HG02973 (cell line): ENCODE measurements around the gene MAP3K20.
A peak's percentile ranks its signal among the peaks of the same experiment; 100 is the strongest.
"Not testable (repeated sequence)": the region's sequence is repeated elsewhere in the genome, so short reads cannot be mapped to it uniquely, and the experiment has no call there.

Experiments used
- ATAC-seq: cut with Tn5 transposase; IDR thresholded peaks from one replicate; pipeline ENCODE4 v1.9.1; 2021; ENCODE audit warnings: moderate library complexity; ENCODE audit not compliant: unreplicated experiment

MAP3K20 gene

DNA sequence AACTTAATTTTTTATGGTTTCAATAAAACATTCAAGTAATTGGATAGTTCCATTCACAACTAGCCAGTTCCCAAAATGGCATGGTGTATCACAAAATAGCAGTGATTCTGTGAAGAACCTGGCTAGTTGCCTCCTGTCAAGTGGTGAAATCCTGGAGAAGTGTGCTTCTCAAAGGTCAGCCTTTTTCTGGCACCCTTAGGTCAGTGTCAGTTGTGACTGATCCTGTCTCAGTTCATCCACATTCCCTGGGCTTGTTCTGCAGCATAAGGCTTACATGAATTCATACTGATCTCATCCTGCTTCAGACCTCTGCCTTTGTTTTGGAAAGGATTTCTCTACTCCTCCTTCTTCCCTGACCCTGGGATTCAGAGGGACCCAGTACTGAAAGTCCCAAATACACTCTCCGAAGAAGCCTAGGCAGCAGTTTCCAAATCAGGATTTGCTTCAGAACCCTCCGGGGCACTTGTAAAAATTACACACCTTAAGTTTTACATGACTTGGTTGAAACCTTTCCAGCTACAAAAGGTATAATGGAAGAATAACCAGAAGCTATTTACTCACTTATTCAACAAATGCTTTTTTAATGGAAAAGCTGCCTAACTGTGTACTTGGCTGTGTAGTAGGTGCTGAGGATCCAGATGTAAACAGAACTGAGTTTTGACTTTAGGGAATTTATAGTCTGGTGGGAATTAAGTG lies 11.0 kb downstream of the MAP3K20 start:
- ATAC-seq, result no peak

DNA sequence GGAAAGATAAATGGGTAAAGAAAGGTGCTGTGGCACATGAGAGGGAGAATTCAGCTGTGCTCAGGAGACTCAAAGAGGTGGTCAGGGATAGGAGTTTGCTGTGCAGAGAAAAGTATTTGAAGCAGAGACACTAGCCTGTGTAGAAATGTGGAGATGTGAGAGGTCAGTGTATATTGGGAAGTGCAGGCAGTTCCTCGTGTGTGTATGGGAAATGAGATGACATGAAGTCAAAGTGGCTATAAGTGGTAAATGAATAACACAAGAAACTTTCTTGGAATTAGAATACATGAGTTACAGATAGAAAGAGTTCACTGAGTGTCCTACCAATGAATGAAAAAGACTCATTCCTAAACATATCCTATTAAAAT lies 11.6 kb downstream of the MAP3K20 start:
- no peak for ATAC-seq

DNA sequence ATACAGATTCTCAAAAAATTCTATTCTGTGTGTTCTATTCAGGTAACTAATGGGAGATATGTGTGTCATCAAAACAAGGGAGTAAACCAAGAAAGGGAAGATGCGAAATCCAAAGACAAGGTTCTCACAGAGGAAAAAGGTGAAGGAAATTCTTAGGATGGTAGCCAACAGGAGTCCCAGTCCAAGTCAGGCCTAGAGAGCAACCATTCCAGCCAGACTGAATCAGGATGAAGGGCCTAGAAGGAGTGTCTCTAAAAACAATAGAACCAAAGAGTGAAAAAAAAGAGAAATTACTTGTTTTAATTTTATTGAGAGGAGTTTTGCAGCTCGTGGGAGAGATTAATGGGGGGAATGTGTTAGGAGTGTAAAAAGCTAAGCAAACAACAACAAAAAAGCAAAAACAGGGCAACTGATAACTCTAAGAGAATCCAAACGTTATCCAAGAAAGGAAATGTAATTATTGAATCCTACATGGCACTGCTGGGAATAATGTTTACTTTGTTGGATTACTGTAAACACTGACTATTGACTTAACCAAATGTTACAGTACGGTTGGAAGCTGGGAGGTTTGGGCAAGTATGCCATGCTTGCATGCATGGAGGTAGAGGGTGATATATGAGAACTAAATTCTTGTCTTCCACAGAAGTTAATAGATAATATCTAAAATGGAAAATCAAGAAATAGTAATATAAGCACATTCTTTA lies 12.3 kb downstream of the MAP3K20 start:
- no peak for ATAC-seq

GRCh38 chr2:173090276-173090877 lies 14.7 kb downstream of the MAP3K20 start:
- no peak for ATAC-seq

DNA sequence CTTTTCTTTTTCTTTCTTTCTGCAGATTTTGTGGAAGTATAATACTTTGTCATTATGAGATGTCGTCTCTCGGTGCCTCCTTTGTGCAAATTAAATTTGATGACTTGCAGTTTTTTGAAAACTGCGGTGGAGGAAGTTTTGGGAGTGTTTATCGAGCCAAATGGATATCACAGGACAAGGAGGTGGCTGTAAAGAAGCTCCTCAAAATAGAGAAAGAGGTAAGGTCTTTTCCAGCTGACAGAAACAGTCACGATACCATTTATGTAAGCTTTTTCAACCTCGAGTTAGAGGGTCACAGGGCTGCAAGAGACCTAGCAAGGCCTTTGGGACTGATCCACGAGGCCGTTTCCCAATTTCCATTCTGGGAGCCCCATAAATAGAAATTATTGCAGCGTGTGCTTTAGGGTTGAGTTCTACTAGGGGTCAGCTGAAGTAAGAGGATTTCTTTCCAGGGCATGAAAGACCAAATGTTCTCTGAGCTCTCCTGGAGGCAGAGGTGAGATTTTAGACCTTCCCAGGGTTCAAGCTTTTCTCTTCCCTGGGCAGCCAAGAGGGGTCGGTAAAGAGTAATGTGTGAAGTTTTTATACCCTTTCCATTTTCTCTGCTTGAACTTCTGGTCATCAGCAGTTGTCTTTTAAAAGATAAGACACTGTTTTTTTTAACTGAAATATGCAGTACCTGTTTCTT lies 15.5 kb downstream of the MAP3K20 start:
- no peak for ATAC-seq

- ATAC-seq, result no peak
Measured at GRCh38 chr2:173091910-173092309, 16.3 kb downstream of the MAP3K20 start.

GRCh38 chr2:173092844-173093402 lies 17.3 kb downstream of the MAP3K20 start:
- no peak for ATAC-seq

DNA sequence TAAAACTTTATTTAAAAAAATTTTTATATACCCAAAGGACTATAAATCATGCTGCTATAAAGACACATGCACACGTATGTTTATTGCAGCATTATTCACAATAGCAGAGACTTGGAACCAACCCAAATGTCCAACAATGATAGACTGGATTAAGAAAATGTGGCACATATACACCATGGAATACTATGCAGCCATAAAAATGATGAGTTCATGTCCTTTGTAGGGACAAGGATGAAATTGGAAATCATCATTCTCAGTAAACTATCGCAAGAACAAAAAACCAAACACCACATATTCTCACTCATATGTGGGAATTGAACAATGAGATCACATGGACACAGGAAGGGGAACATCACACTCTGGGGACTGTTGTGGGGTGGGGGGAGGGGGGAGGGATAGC lies 18.0 kb downstream of the MAP3K20 start:
- not testable (repeated sequence) for ATAC-seq

DNA sequence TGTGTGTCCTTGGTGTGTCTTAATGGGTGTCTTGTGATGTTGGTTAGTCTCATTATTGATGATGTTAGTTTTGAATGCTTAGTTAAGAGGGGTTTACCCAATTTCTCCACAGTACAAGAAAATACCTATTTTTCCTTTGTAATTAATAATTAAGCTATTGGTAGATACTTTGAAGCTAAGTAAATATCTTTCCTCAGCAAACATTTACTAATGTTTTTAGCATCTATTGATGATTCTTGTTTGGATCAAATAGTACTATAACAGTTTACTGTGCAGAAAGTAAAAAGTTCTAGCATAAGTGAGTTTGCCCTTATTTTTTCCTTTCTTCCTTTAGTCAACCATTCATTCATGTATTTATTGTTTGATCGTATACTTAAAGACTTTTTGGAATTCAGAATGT lies 19.1 kb downstream of the MAP3K20 start:
- no peak for ATAC-seq

DNA sequence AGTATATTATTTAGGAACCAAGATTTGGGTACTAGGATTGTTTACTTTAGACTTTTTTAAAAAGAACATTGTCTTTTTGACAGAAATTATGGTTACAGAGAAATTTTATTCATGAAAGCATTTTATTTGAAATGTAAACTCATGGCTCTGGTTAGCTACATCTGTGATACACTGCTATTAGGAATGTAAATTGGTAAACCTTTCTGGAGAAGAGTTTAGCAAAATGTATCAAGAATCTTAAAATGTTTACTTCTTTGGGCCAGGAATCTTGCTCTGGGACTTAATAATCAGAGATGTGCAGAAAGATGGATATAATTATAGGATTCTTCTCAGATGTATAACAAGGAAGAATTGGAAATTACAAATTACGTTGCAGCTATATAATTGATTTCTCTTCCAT lies 19.7 kb downstream of the MAP3K20 start:
- no peak for ATAC-seq

DNA sequence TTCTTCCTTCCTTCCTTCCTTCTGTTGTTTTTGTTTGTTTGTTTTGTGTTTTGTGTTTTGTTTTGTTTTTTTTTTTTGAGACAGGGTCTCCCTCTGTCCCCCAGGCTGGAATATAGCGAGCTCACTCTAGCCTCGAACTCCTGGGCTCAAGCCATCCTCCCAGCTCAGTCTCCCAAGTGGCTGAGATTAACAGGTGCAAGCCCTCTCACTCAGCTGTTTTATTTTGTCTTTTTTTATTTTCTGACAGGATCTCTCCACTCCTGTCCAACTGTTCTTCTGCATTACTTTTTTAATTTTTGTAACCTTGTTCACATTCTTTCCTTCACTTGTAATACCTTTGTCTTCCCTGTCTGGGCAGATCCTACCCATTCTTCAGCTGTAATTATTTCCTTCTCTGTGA lies 23.6 kb downstream of the MAP3K20 start:
- ATAC-seq, result no peak

DNA sequence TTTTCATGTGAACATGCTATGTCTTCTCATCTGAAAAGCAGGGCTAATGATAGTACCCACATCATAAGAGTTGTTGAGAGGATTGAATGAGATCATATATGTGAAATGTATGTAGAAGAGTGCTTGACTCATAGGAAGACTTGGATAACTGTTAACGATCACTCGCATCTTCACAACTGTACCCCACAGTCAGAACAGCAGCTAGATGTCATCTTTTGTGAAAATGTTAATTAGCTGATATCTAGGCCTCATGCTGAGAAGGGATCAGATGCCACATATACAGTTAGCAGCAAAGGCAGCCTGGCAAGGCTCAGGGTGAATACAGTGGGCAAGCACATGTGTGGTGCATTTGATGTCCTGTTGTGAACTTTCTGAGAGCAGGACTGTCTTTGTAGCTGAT lies 24.2 kb downstream of the MAP3K20 start:
- ATAC-seq, result no peak

DNA sequence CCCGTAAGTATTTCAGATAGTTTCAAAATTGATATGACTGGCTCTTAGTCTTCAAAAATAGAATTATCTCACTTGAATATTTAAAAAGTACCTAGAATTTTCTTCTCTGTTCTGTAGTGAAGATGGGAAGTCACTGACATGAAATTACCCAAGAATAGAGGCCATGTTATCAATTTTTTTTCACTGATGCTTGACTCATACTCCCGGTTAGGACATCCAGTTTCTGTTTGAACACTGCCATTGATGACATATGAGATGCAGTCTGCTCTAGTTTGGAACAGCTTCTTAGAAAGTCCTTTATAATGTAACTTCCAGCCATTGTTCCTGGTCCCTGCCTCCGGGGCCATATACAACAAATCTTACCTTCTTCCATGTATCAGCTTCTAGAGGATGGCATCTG lies 26.0 kb downstream of the MAP3K20 start:
- ATAC-seq, result peak; percentile 74

DNA sequence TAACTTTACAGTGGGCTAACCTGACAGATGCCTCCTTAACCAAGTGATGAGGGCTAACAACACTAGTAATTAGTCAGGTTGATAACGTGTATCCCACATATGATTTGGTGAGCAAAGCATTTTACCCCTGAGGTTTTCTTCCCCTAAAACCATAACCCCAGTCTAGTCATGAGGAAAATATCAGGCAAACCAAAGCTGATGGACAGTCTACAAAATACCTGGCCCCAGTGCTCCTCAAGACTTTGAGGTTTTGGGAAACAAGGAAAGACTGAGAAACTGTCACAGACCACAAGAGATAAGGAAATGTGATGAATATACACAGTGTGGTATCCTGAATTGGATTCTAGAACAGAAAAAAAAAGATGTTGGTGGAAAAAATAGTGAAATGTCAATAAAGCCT lies 28.5 kb downstream of the MAP3K20 start:
- ATAC-seq, result no peak

DNA sequence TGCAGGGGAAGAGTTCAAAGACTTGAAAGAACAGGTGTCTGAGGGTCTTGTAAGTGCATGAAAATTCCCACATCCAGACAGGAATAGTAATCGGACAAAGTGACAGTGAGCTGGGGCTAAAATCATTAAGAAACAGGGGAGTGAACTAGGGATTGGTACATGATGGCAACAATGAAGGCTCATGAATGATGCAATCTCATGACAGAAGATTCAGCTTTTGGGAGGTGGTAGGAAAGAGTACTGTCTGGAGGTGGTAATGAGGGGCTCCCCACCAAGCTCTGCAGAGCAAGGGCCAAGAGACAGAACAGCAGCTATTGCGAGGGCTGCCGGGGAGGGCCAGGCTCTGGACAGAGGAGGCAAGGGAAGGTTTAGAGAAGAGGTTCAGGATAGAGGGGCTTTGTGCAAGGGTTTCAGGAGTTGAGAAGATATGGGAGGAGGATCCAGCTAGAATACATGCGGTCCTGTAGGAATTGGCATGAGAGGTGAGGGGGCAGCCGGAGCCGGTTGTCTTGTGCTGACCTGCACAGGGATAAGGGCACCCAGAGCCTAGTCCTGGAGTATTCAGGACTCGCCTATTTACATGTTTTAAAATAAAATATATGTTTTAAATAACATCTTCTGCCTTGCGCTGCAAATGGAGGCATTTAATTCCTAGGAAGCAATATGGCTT lies 31.4 kb downstream of the MAP3K20 start:
- no peak for ATAC-seq

GRCh38 chr2:173107629-173108022 lies 32.0 kb downstream of the MAP3K20 start:
- no peak for ATAC-seq

- no peak for ATAC-seq
Measured at GRCh38 chr2:173109253-173110188, 33.9 kb downstream of the MAP3K20 start.

GRCh38 chr2:173117678-173118077 lies 42.0 kb downstream of the MAP3K20 start:
- no peak for ATAC-seq

DNA sequence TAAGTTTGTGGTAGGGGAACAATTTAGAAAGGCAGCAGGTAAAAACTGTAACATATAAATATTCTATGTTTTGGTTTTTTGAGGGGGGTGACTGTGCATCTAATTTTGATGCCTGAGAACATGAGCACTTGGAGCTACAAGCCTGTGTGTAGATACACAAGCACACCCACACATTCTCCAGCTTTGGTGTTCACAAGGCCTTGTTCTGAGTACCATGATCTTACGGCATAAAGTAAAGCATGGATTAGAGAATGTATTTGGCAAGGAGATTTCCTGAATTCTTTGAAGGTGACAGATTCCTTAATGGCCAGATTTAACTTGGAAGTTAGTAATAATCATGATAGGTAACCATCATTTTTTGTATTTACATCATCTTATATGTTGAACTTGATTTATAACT lies 42.7 kb downstream of the MAP3K20 start:
- no peak for ATAC-seq
